Measurements from ENCODE around the gene MMP24. TPM values are rescaled to one million over a fixed set of nuclear protein-coding genes. Genes with fewer than 3 reads are reported as not detected.

The MMP24 gene
- total and polyA plus RNA-seq, 4 donors = 0.09 to 0.75 (median 0.42) TPM

GRCh38 chr20:35254448-35254999 lies 28.0 kb downstream of the MMP24 start:
- Histone ChIP-seq H3K9me3 (ENCODE audit: control insufficient read depth in 4 of 4, low read length in 3 of 4) (no peaks in the 10 kb centered on the region), H3K9ac (ENCODE audit: low read depth in 1 of 2, low read length in 2 of 2) (no peak overlapping the region)
- WGBS = 95% methylated on average over 12 of the region's 12 CpGs

More at GRCh38 chr20:35254448-35254999, 28.0 kb downstream of the MMP24 start:
- no peak for DNase-seq (ENCODE audit: low spot score)
- Histone ChIP-seq H3K4me1 (ENCODE audit: control insufficient read depth in 4 of 4, insufficient read depth in 4 of 4, low read length in 3 of 4) (no peaks in the 10 kb centered on the region), H3K4me3 (ENCODE audit: low read depth in 1 of 3, low read length in 3 of 3) (no peak overlapping the region), H3K27ac (ENCODE audit: low read depth in 1 of 2, low read length in 2 of 2) (no peak overlapping the region), H3K27me3 (ENCODE audit: control insufficient read depth in 4 of 4, insufficient read depth in 4 of 4, low read length in 3 of 4) (no peaks in the 10 kb centered on the region), H3K36me3 (ENCODE audit: control insufficient read depth in 4 of 4, insufficient read depth in 3 of 4, low read depth in 1 of 4, low read length in 3 of 4) (no peaks in the 10 kb centered on the region)
- TF ChIP-seq, protein P1, sequence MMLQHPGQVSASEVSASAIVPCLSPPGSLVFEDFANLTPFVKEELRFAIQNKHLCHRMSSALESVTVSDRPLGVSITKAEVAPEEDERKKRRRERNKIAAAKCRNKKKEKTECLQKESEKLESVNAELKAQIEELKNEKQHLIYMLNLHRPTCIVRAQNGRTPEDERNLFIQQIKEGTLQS (IDR thresholded peaks at IDR 0.05) = no peak
- TF ChIP-seq FOXA1 (IDR thresholded peaks at IDR 0.05) (no peak), RXRA (IDR thresholded peaks at IDR 0.05) (no peak), FOXA2 (IDR thresholded peaks at IDR 0.05) (no peak), SP1 (IDR thresholded peaks at IDR 0.05) (no peak), YY1 (IDR thresholded peaks at IDR 0.05) (no peak), TAF1 (conservative IDR thresholded peaks at IDR 0.05) (no peak), HNF4G (IDR thresholded peaks at IDR 0.05) (no peak), HNF4A (conservative IDR thresholded peaks at IDR 0.05) (no peak), NR2F2 (IDR thresholded peaks at IDR 0.05) (no peak), RAD21 (IDR thresholded peaks at IDR 0.05) (no peak), GABPA (IDR thresholded peaks at IDR 0.05 in 1 of 2, conservative IDR thresholded peaks at IDR 0.05 in 1 of 2) (no peak), JUND (IDR thresholded peaks at IDR 0.05) (no peak), MAX (IDR thresholded peaks at IDR 0.05) (no peak), EGR1 (IDR thresholded peaks at IDR 0.05; ENCODE audit: low read depth in 2 of 2) (no peak)
- TF ChIP-seq, protein P2, sequence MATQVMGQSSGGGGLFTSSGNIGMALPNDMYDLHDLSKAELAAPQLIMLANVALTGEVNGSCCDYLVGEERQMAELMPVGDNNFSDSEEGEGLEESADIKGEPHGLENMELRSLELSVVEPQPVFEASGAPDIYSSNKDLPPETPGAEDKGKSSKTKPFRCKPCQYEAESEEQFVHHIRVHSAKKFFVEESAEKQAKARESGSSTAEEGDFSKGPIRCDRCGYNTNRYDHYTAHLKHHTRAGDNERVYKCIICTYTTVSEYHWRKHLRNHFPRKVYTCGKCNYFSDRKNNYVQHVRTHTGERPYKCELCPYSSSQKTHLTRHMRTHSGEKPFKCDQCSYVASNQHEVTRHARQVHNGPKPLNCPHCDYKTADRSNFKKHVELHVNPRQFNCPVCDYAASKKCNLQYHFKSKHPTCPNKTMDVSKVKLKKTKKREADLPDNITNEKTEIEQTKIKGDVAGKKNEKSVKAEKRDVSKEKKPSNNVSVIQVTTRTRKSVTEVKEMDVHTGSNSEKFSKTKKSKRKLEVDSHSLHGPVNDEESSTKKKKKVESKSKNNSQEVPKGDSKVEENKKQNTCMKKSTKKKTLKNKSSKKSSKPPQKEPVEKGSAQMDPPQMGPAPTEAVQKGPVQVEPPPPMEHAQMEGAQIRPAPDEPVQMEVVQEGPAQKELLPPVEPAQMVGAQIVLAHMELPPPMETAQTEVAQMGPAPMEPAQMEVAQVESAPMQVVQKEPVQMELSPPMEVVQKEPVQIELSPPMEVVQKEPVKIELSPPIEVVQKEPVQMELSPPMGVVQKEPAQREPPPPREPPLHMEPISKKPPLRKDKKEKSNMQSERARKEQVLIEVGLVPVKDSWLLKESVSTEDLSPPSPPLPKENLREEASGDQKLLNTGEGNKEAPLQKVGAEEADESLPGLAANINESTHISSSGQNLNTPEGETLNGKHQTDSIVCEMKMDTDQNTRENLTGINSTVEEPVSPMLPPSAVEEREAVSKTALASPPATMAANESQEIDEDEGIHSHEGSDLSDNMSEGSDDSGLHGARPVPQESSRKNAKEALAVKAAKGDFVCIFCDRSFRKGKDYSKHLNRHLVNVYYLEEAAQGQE (IDR thresholded peaks at IDR 0.05) = no peak
- TF ChIP-seq, protein P3, sequence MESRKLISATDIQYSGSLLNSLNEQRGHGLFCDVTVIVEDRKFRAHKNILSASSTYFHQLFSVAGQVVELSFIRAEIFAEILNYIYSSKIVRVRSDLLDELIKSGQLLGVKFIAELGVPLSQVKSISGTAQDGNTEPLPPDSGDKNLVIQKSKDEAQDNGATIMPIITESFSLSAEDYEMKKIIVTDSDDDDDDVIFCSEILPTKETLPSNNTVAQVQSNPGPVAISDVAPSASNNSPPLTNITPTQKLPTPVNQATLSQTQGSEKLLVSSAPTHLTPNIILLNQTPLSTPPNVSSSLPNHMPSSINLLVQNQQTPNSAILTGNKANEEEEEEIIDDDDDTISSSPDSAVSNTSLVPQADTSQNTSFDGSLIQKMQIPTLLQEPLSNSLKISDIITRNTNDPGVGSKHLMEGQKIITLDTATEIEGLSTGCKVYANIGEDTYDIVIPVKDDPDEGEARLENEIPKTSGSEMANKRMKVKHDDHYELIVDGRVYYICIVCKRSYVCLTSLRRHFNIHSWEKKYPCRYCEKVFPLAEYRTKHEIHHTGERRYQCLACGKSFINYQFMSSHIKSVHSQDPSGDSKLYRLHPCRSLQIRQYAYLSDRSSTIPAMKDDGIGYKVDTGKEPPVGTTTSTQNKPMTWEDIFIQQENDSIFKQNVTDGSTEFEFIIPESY (IDR thresholded peaks at IDR 0.05) = no peak
- TF ChIP-seq, protein P4, sequence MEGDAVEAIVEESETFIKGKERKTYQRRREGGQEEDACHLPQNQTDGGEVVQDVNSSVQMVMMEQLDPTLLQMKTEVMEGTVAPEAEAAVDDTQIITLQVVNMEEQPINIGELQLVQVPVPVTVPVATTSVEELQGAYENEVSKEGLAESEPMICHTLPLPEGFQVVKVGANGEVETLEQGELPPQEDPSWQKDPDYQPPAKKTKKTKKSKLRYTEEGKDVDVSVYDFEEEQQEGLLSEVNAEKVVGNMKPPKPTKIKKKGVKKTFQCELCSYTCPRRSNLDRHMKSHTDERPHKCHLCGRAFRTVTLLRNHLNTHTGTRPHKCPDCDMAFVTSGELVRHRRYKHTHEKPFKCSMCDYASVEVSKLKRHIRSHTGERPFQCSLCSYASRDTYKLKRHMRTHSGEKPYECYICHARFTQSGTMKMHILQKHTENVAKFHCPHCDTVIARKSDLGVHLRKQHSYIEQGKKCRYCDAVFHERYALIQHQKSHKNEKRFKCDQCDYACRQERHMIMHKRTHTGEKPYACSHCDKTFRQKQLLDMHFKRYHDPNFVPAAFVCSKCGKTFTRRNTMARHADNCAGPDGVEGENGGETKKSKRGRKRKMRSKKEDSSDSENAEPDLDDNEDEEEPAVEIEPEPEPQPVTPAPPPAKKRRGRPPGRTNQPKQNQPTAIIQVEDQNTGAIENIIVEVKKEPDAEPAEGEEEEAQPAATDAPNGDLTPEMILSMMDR (IDR thresholded peaks at IDR 0.05; ENCODE audit: low read depth, low read length, missing input control) = no peak

Measured in liver (tissue), 9 donors.